Measurements from ENCODE around the gene RPTOR. TPM values are rescaled to one million over a fixed set of nuclear protein-coding genes. Genes with fewer than 3 reads are reported as not detected.

RPTOR gene
- total RNA-seq, 1 donor from 2014 or later: 35.7 TPM

DNA sequence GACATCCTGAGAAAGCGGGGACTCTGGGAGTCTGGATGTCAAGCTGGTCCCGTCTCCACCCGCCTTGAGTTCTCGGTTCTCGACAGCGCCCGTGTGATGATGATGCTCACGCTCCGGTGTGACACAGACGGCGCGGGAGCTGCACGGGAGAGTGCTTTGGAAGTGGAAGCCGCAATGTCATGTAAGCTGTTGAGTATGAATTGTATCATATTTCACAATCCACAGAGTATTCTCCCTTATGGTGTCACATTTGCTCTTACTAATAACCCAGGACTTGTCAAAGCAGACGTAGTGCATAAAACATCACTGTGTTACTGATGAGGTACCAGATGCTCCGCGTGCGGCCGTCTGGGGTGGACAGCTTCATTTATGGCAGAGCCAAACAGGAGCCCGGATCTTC, 229.5 kb downstream of the RPTOR start:
- intact Hi-C loops (cut with DNase I): no loop called here
- ATAC-seq (no peak), DNase-seq (ENCODE audit: low spot score) (peak; percentile 45)

DNA sequence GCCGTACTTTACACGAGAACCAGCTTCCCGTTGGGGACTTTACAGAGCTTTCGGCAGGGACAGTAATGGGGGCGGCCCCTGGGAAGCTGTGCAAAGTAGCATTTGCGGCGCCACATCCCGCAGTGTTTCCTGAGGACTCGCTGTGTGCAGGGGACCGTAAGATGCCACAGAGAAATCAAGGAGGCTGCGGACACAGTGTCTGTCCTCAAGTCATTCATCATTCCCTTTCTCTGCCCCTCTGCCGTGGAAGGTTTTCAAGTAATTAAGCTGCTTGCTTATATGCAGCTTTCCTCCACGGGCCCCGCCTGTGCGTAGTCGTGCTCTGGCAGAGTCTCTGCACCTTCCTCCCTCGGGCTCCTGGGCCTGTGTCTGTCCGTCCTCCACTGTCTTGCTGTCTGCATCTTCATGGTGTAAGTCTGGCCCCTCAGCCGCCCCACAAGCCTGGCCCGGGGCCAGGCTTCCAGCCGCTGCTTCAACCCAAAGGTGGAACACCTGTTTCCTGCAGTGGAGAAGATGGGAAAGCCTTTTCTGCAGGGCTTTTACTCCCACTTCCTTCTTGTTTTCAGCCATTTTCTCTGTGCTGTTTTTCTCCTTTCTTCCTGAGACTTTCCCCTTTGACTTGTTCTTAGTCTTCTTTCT, 230.1 kb downstream of the RPTOR start:
- intact Hi-C loops (cut with DNase I): no loop called here
- DNase-seq (ENCODE audit: low spot score) (peak; percentile 46), ATAC-seq (no peak)

DNA sequence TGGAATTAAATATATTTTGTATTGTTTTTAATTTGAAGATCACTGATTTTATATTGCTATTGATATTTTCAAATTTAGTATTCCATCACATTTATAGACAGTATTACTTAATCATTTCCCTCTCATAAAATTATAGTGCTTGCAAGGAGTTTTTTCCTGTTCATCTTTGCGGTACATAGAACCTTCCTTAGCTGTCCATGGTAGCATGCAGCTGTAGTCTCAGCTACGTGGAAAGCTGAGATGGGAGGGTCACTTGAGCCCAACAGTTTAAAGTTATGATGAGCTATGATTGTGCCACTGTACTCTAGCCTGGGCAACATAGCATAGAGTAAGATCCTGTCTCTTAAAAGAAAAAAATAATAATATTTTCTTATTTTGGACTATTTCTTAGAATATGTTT, 231.2 kb downstream of the RPTOR start:
- ATAC-seq: no peak
- intact Hi-C loops (cut with DNase I): no loop called here
- no peak for DNase-seq (ENCODE audit: low spot score)

DNA sequence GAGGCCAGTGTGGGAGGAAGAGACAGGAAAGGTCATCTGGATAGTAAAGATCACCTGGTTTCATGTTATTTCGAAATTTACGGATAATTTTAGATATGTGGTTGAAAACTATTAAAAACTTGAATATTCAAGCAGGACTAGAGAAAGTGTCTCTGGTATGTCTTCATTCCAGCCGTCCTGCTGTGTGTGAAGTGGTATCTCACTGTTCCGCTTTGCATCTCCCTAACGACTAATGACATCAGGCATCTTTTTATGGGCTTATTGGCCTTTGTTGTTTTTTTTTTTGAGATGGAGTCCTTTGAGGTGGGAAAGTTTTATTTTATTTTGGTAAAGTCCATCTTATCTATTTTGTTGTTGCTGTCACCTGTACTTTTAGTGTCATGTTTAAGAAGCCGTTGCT, 232.6 kb downstream of the RPTOR start:
- ATAC-seq (no peak), DNase-seq (ENCODE audit: low spot score) (no peak)
- intact Hi-C loops (cut with DNase I): no loop called here

DNA sequence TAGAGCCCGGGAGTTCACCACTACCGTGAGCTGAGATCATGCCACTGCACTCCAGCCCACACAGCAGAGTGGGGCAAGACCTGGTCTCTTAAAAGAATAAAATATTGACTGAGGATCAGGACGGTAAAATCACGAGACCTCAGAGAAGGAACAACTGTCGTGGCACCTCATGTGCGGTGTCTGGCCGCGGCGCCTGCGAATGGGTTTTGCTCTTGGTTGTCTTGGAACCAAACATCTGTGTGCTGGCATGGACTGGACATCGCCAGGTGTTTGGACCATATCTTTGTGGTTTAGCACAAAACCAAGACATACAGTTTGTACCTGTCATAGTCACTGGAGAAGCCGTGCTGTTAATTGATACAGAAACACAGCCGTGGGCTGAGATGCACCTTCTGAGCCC, 234.1 kb downstream of the RPTOR start:
- peak; percentile 49 for DNase-seq (ENCODE audit: low spot score)
- intact Hi-C loops (cut with DNase I): no loop called here
- ATAC-seq: no peak

DNA sequence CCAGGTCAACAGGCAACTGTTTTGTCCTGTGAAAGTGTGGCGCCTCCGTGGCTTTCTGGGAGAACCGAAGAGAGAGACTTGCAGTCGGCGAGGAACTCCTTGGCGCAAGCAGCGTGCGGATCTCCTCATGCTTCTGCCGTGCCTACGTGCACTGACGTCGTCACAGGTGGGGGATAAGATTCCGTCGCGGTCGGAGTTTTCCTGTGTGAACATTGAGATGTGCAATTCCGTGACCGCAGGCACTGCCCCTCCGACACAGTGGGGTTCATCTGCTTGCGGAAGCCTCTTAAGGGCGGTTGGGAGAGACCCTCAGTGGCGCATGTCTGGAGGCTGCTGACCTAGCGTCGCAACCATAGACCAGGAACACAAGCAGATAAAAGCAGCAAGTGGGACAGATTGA, 234.7 kb downstream of the RPTOR start:
- intact Hi-C loops (cut with DNase I): no loop called here
- peak; percentile 59 for DNase-seq (ENCODE audit: low spot score)
- ATAC-seq: no peak

DNA sequence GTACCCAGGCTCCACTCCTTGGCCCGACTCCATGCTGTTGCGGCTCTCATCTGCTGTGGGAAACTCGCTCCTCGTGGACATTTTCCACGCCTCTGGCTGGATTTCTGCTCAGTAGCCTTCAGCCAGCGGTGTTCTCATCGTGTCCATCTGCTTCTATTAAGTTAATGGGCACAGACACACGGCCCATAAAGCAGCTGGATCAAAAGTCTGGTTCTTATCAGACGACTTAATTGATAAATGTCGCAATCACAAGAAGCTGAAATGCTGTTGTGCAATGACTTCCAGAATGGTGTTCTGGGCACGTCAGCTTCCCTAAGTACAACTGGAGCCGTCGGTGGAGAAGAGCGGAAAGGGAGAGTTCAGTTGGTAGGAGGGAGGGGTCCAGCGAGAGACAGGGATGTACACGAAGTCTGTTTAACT, 235.3 kb downstream of the RPTOR start:
- DNase-seq (ENCODE audit: low spot score): peak; percentile 62
- ATAC-seq: peak; percentile 89
- intact Hi-C loops (cut with DNase I): no loop called here

DNA sequence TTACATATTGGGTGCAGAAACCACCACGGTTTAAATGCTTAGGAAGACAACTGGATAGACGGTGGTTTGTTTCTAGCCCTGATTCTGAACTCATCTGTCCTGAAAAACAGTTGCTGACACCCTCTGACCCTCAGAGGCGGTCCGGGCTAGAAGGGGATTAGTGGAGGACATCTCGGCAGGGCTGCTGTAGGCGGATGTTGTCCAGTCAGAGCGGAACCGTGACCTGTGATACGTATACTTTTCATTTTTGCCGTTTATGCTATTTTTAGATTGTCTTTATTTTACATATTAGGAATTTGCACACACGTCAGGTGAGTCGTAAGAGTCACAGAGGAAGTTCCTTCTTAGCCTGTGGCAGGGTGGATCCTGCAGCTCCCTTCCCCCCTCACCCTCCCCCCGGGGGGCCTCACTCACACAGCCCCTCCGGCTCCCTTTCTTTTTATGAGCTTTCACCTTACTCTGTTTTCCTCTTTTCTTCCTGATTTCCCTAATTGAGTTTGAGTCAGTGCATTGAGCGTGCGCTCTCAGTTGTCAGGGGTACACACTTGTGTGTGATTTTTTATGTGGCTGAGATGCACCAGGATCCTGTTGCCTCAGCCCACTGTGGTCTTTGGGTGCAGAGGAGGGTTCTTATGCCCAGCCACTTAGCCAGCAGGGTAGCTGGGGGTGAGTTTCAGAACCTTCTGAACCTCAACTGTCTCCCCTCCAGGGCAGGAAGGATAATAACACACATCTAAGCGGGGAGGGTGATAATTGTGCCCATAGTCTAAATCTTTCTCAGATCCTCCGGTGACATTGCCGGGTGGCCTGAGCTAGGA, 236.0 kb downstream of the RPTOR start:
- intact Hi-C loops (cut with DNase I): no loop called here
- DNase-seq (ENCODE audit: low spot score) (peak; percentile 32), ATAC-seq (peak; percentile 25)

DNA sequence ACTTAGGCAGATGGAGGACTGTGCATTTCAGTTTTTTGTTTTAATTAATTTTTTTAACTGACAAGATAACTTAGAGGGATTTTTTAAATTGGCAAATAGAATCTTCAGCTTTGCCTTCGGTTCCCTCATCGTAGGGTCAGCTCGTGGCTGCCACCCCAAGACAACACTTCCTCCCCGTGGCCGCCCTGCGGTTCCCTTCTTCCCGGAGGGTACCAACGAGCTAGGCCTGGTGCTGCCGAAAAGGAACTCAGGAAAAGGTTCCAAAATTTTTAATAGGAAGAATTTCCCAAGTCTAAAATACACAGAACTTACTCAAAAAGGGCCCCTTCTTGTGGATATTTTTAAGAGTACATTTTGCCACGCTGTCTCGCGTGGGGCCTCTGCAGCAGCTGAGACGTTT, 236.6 kb downstream of the RPTOR start:
- ATAC-seq: no peak
- intact Hi-C loops (cut with DNase I): no loop called here
- peak; percentile 69 for DNase-seq (ENCODE audit: low spot score)

DNA sequence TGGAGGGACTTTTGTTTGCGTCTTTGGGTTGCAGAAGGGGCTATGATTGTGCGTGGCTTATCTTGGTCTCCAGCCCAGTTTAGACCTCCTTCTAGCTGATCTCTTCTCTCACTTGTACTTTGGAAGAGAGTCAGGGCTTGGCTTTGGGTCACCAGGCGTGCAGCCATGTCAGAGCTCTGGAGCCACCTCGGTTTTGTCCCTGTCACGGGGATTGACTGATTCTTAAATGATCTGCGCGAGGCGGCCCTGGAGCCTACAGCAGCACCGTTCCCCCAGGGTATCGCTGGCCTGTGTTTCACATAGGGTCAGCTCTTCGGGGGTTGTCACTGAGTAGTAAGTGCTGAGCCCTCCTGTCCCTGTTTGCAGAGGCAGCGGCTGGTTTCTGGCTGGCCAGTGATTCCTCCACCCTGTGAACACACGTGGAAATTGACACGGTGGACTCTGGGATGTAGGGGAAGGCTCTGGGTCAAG, 237.2 kb downstream of the RPTOR start:
- ATAC-seq: no peak
- intact Hi-C loops (cut with DNase I): no loop called here
- peak; percentile 50 for DNase-seq (ENCODE audit: low spot score)

DNA sequence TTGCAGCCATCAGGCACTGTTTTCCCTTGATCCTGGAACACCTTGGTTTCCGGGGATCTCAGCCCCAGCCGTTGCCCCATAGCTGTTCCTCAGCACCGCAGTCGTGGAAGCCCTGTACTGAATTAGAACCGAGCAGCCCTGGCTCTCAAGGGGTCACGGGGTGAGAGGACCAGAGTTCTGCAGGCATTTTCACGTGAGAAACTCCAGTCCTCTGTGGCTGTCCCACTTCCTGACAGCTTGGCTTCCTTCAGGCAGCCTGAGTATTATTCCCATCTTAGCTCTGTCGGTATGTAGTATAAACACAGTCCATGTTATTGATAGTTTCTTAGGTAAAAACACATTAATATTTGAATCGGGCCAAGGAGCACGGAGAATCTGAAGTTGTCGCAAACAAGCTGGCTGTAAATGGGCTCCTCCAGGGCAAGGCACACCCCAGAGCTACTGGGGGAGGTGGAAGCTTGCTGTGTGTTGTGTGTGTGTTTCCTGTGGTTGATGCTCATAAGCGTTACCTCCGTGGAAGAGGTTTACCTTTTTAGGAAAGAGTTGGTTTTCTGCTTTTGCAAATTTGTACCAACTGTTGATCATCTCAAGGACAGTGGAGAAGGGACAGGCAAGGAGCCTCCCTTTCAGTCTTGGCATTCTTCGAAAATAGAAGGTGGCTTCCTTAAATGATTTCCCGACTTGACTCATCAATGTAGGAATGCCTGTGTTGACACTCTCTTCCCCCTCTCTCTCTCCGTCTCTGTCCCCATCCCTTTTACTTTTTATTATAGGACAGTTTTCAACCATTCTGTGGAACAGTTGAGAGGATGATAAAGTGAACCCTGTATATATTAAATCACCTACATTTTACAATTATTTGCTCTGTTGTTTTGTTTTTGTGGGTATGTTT, 238.1 kb downstream of the RPTOR start:
- intact Hi-C loops (cut with DNase I): no loop called here
- DNase-seq (ENCODE audit: low spot score): no peak
- no peak for ATAC-seq

DNA sequence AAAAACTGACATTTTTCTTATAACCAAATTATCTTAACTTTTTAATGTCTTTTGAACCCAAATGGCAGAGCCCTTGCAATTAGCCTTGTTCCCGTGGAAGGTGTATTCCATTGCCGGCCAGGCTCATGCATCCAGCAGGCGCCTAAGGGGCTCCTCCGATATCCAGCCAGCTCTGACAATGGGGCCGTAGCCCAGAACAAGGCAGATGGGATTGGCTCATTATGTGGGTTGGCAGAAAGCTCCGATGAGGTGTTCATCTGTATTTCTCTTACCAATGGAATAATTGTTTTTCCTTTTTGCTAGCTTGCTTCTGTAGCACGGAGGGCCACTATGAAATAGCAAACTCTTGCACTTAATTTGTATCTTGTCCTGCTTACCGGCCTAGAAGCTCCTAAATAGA, 238.8 kb downstream of the RPTOR start:
- intact Hi-C loops (cut with DNase I): no loop called here
- ATAC-seq (peak; percentile 45), DNase-seq (ENCODE audit: low spot score) (no peak)

DNA sequence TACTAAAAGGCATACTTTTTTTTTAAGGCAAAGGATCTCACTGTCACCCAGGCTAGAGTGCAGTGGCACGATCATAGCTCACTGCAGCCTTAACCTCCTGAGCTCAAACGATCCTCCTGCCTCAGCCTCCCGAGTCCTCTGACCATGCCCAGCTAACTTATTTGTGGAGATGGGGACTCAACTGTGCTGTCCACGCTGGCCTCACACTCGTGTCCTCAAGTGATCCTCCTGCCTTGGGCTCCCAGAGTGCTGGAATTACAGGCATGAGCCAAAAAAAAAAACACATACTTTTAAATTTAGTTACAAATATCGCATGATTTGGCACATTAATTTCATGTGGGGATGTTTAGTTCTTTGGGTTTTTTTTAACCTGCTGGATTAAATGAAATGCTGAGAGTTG, 239.3 kb downstream of the RPTOR start:
- DNase-seq (ENCODE audit: low spot score): no peak

DNA sequence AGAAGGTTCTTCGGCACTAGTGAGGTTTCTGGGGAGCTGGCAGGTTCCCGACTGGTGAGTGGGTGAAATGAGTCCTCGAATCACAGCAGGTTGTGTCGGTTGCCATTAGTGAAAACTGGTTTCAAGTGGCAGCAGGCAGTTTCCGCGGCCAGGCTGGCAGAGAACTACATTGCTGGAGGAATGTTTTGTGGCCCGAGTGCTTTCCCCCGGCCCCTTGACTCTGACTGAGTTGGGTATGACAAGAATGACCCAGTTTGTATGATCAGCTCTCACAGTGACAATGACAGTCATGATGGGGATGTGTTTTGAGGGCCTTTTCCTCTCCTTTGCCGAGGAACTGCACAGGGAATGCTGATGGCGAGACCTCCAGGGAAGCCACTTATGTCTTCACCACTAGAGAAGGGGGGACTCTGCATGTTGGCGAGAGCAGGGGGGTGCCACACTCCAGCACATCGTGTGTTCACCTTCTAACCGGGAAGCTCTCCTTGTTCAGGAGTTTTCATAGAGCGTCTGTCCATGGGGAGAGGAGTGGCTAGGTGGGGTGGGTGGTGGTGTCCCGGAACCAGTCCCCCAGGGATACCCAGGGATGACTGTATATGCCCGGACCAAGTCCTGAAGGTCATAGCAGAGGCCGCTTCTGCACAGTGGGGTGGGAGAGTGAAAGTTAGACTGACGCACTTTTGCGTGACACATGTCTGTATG, 241.0 kb downstream of the RPTOR start:
- intact Hi-C loops (cut with DNase I): no loop called here
- no peak for DNase-seq (ENCODE audit: low spot score)
- no peak for ATAC-seq

More for the DNA sequence above, 239.3 kb downstream of the RPTOR start:
- ATAC-seq: no peak
- intact Hi-C loops (cut with DNase I): no loop called here

DNA sequence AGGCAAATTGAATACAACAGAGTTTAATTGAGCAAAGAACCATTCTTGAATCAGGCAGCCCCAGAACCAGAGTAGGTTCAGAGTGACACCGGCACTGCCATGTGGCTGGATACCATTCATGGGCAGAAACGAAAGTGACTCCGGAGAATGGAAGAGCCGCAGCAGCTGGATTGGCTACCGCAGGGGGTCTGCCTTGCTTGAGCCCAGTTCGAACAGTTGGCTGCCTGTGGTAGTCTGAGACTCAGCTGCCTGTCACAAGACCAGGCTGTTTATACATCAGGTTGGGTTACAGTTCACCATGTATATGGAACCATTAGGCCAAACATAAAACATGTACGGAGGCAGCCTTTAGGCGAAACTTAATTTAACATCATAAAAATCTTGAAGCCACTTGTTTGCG, 241.8 kb downstream of the RPTOR start:
- intact Hi-C loops (cut with DNase I): no loop called here
- no peak for DNase-seq (ENCODE audit: low spot score)
- no peak for ATAC-seq

DNA sequence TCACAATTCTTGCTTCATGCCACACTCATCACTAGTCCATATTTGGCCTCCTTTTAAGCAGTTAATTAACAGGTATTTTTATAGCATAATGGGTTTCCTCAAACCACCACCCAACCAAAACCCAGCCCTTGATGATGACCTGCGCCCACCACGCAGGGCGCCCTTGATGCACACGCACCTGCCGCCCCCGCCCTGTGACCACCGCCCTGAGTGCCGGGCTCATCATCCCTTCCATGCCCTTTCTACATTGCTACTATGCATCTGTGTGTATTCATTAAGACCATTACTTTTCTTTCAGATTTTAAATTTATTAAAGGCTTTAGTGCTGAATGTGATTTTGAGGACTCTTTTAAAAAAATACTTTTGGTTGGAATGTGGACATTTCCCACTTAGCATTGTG, 242.2 kb downstream of the RPTOR start:
- intact Hi-C loops (cut with DNase I): no loop called here
- DNase-seq (ENCODE audit: low spot score) (no peak), ATAC-seq (no peak)

DNA sequence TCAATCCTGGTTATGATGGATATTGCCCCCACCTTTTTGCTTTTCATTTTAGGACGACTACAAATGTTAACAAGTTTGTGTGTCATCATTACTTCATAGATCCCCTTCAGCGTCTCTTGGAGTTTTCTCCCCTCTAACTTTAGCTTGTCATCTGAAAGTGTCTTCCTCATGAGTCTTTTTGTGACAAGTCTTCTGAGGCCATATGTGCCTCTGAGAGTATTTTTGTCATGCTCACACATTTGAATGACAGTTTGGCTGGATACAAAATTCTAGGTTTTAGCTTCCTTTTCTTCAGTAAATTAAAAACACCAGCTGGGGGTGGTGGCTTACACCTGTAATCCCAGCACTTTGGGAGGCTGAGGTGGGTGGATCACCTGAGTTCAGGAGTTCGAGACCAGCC, 243.2 kb downstream of the RPTOR start:
- ATAC-seq: no peak
- intact Hi-C loops (cut with DNase I): no loop called here
- DNase-seq (ENCODE audit: low spot score): no peak

DNA sequence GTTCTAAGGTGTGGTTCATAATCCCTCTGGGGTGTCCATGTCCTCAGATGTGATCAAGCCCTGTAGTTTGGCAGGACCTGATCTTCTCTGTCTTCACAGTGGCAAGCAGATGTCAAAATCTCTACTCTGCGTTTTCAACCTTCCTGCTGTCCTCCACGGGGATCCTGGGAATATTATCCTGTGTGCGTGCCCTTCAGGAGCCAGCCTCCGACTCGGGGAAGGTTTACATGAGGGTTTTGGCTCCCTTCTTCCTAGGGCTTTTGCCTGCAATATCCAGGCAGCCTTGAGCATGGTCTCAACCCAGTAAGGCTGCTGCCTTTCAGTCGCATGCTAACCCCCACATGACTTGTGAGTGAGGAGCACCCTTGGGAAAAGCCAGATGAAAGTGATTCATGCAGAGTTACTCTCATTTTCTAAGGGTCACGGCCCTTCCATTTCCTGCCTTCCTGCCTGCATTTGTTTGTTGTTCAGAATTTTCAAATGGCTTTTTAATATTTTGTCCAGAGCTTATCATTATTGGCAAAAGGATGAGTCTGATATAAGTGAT, 244.8 kb downstream of the RPTOR start:
- intact Hi-C loops (cut with DNase I): no loop called here
- DNase-seq (ENCODE audit: low spot score) (no peak), ATAC-seq (peak; percentile 92)

Data from sciatic nerve (tissue), 2 donors.